Nephron progenitor cell (in vitro differentiated cells): Measurements from ENCODE around the gene ZNF835.
"Not testable (repeated sequence)": the region's sequence is repeated elsewhere in the genome, so short reads cannot be mapped to it uniquely, and the experiment has no call there.

ENCODE experiments used
- DNase-seq: peaks from one replicate; pipeline ENCODE4 v3.0.0; 2021
- H3K27ac Mint-ChIP-seq: 2 replicates; pipeline ENCODE4 v1.8.0; 2021; ENCODE audit warnings: mild to moderate bottlenecking, moderate library complexity, mixed read lengths
- H3K27me3 Mint-ChIP-seq: 2 replicates; pipeline ENCODE4 v1.8.0; 2021; ENCODE audit warnings: mild to moderate bottlenecking, low read depth, mixed read lengths; ENCODE audit not compliant: poor library complexity
- H3K36me3 Mint-ChIP-seq: 2 replicates; pipeline ENCODE4 v1.8.0; 2021; ENCODE audit warnings: low read depth, mixed read lengths
- H3K4me1 Mint-ChIP-seq: 2 replicates; pipeline ENCODE4 v1.8.0; 2021; ENCODE audit warnings: mixed read lengths
- H3K4me3 Mint-ChIP-seq: 2 replicates; pipeline ENCODE4 v1.8.0; 2021; ENCODE audit warnings: mild to moderate bottlenecking, moderate library complexity, mixed read lengths
- H3K9me3 Mint-ChIP-seq: 2 replicates; pipeline ENCODE4 v1.8.0; 2021; ENCODE audit warnings: mild to moderate bottlenecking, moderate library complexity, mixed read lengths
- CTCF ChIP-seq: fragments of 200-600 bp; sonication (generic); IDR thresholded peaks from 2 replicates; pipeline ENCODE4 v1.5.0; 2021; ENCODE audit warnings: antibody characterized with exemption

ZNF835 gene

DNA sequence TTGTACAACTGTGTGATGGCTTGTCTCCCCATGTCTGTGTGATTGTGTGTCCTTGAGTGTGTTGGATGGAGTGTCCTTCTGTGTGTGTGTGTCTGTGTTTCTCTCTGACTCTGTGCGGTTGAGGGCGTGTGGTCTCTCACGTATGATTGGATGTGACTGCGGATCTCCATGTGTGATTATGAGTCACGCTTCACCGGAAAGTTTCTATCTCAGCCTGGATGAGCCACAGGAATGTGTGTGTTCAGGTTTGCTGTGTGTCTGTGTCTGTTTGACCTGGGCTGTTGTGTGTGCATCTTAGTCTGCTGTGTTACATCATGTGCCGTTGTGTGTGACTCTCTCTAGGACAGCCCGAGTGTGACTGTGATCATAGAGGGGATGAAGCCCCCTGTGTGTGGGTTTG lies 15.5 kb upstream of the ZNF835 start:
- no peak for DNase-seq
- Mint-ChIP-seq H3K4me1 (no peaks in the 10 kb centered on the region), H3K9me3 (peaks cover 61% of the 10 kb centered on the region), H3K27ac (no peak overlapping the region), H3K27me3 (no peaks in the 10 kb centered on the region), H3K36me3 (peaks cover 8% of the 10 kb centered on the region), H3K4me3 (no peak overlapping the region)
- TF ChIP-seq CTCF = no peak

- H3K27me3 Mint-ChIP-seq = no peaks in the 10 kb centered on the region
- H3K36me3 Mint-ChIP-seq = no peaks in the 10 kb centered on the region
- no peak overlapping the region for H3K27ac Mint-ChIP-seq
- TF ChIP-seq CTCF = no peak
- H3K9me3 Mint-ChIP-seq = peaks cover 85% of the 10 kb centered on the region
- DNase-seq = no peak
- H3K4me1 Mint-ChIP-seq = no peaks in the 10 kb centered on the region
- no peak overlapping the region for H3K4me3 Mint-ChIP-seq
Measured at GRCh38 chr19:56683116-56683515, 11.6 kb upstream of the ZNF835 start.

GRCh38 chr19:56681702-56682101 lies 10.1 kb upstream of the ZNF835 start:
- H3K9me3 Mint-ChIP-seq = peaks cover 87% of the 10 kb centered on the region

GRCh38 chr19:56678205-56678604 lies 6.6 kb upstream of the ZNF835 start:
- DNase-seq = no peak
- H3K9me3 Mint-ChIP-seq = peaks cover 90% of the 10 kb centered on the region
- no peaks in the 10 kb centered on the region for H3K27me3 Mint-ChIP-seq
- H3K27ac Mint-ChIP-seq = no peak overlapping the region
- no peak for TF ChIP-seq CTCF
- H3K4me1 Mint-ChIP-seq = no peaks in the 10 kb centered on the region
- no peaks in the 10 kb centered on the region for H3K36me3 Mint-ChIP-seq
- H3K4me3 Mint-ChIP-seq = no peak overlapping the region

More at GRCh38 chr19:56681702-56682101, 10.1 kb upstream of the ZNF835 start:
- DNase-seq = no peak
- TF ChIP-seq CTCF = no peak
- no peaks in the 10 kb centered on the region for H3K4me1 Mint-ChIP-seq
- no peaks in the 10 kb centered on the region for H3K36me3 Mint-ChIP-seq
- H3K27ac Mint-ChIP-seq = no peak overlapping the region
- H3K27me3 Mint-ChIP-seq = no peaks in the 10 kb centered on the region
- no peak overlapping the region for H3K4me3 Mint-ChIP-seq

GRCh38 chr19:56672610-56673009 lies 1.1 kb upstream of the ZNF835 start:
- H3K4me3 Mint-ChIP-seq, DNase-seq, H3K36me3 Mint-ChIP-seq, H3K27me3 Mint-ChIP-seq, H3K4me1 Mint-ChIP-seq, H3K27ac Mint-ChIP-seq: not testable (repeated sequence)
- H3K9me3 Mint-ChIP-seq = peaks cover 86% of the 10 kb centered on the region

DNA sequence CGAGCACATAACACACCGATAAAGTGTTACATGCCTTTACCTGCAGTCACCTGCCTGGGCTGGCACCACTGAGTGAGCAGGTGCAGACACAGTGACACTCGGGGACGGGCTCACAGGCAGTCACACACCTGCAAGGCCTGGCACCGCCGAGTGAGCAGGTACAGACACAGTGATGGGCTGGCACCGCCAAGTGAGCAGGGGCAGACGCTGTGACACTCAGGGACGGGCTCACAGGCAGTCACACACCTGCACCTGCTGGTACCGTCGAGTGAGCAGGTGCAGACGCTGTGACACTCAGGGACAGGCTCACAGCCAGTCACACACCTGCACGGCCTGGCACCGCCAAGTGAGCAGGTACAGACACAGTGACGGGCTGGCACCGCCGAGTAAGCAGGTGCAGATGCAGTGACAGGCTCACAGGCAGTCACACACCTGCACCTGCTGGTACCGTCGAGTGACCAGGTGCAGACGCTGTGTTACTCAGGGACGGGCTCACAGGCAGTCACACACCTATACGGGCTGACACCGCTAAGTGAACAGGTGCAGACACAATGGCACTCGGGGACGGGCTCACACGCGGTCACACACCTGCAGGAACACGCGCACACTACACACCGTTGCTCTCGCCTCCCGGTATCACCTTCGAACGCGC lies 470 bp downstream of the ZNF835 start:
- H3K4me3 Mint-ChIP-seq = no peak overlapping the region
- peaks cover 87% of the 10 kb centered on the region for H3K9me3 Mint-ChIP-seq

More for the DNA sequence above, 470 bp downstream of the ZNF835 start:
- H3K4me1 Mint-ChIP-seq = no peaks in the 10 kb centered on the region
- H3K27me3 Mint-ChIP-seq = no peaks in the 10 kb centered on the region
- no peak for TF ChIP-seq CTCF
- no peaks in the 10 kb centered on the region for H3K36me3 Mint-ChIP-seq
- H3K27ac Mint-ChIP-seq = no peak overlapping the region
- DNase-seq = no peak
